ENCODE measurements around the gene SPEN. TPM values are rescaled to one million over a fixed set of nuclear protein-coding genes. Genes with fewer than 3 reads are reported as not detected.

Gene SPEN
- total and polyA plus RNA-seq, 4 donors = 10.7 to 82.3 (median 36.8) TPM

GRCh38 chr1:15972409-15972808 is 124.9 kb downstream of the SPEN start:
- 90 to 92% methylated on average over 1 of the region's 1 CpG for WGBS, 2 donors
- Histone ChIP-seq H3K36me3 (ENCODE audit: control insufficient read depth in 4 of 4, insufficient read depth in 4 of 4, low read length in 4 of 4) (peaks cover 2 to 30% (median 21%) of the 10 kb centered on the region in 4 donors), H3K27me3 (ENCODE audit: control insufficient read depth in 3 of 3, insufficient read depth in 3 of 3, low read length in 2 of 3) (no peaks in the 10 kb centered on the region), H3K4me3 (no peak overlapping the region), H3K4me1 (ENCODE audit: control insufficient read depth in 5 of 5, insufficient read depth in 5 of 5, low read length in 5 of 5) (peaks cover 0 to 7% (median 4%) of the 10 kb centered on the region in 5 donors), H3K9ac (ENCODE audit: insufficient read depth in 1 of 2, low read length in 2 of 2) (no peak overlapping the region), H3K9me3 (ENCODE audit: control insufficient read depth in 4 of 4, insufficient read depth in 3 of 4, low read length in 3 of 4) (peaks cover 0 to 4% (median 0%) of the 10 kb centered on the region in 4 donors), H3K27ac (ENCODE audit: low read depth in 1 of 2, low read length in 1 of 2) (no peak overlapping the region)
- TF ChIP-seq CTCF (IDR thresholded peaks at IDR 0.05; ENCODE audit: control extremely low read depth, extremely low read depth) = no peak
- DNase-seq (no peak), ATAC-seq (ENCODE audit: insufficient read depth, low FRiP score) (no peak)

GRCh38 chr1:15973772-15974171 is 126.3 kb downstream of the SPEN start:
- Histone ChIP-seq H3K4me1 (ENCODE audit: control insufficient read depth in 5 of 5, insufficient read depth in 5 of 5, low read length in 5 of 5) (peaks cover 0 to 7% (median 3%) of the 10 kb centered on the region in 5 donors), H3K27ac (ENCODE audit: low read depth in 1 of 2, low read length in 1 of 2) (no peak overlapping the region), H3K27me3 (ENCODE audit: control insufficient read depth in 3 of 3, insufficient read depth in 3 of 3, low read length in 2 of 3) (no peaks in the 10 kb centered on the region), H3K9me3 (ENCODE audit: control insufficient read depth in 4 of 4, insufficient read depth in 3 of 4, low read length in 3 of 4) (peaks cover 0 to 4% (median 0%) of the 10 kb centered on the region in 4 donors), H3K4me3 (no peak overlapping the region), H3K36me3 (ENCODE audit: control insufficient read depth in 4 of 4, insufficient read depth in 4 of 4, low read length in 4 of 4) (peaks cover 2 to 26% (median 17%) of the 10 kb centered on the region in 4 donors), H3K9ac (ENCODE audit: insufficient read depth in 1 of 2, low read length in 2 of 2) (no peak overlapping the region)
- DNase-seq = no peak
- 93 to 94% methylated on average over 4 of the region's 4 CpGs for WGBS, 2 donors
- ATAC-seq (ENCODE audit: insufficient read depth, low FRiP score) = no peak
- no peak for TF ChIP-seq CTCF (IDR thresholded peaks at IDR 0.05; ENCODE audit: control extremely low read depth, extremely low read depth)

- H3K27ac ChIP-seq (ENCODE audit: low read depth in 1 of 2, low read length in 1 of 2) = no peak overlapping the region
- 48 to 69% methylated on average over 9 of the region's 9 CpGs for WGBS, 2 donors
- no peak for TF ChIP-seq CTCF (IDR thresholded peaks at IDR 0.05; ENCODE audit: control extremely low read depth, extremely low read depth)
These were observed 127.3 kb downstream of the SPEN start for GRCh38 chr1:15974855-15975254.

GRCh38 chr1:15975358-15975804 is 127.9 kb downstream of the SPEN start:
- H3K9me3 ChIP-seq (ENCODE audit: control insufficient read depth in 4 of 4, insufficient read depth in 3 of 4, low read length in 3 of 4) = peaks cover 0 to 4% (median 0%) of the 10 kb centered on the region in 4 donors
- no peak for TF ChIP-seq CTCF (IDR thresholded peaks at IDR 0.05; ENCODE audit: control extremely low read depth, extremely low read depth)
- peaks cover 0 to 7% (median 3%) of the 10 kb centered on the region in 5 donors for H3K4me1 ChIP-seq (ENCODE audit: control insufficient read depth in 5 of 5, insufficient read depth in 5 of 5, low read length in 5 of 5)
- DNase-seq (peak in 1 of 3 donors; percentile 46), ATAC-seq (ENCODE audit: insufficient read depth, low FRiP score) (peak; percentile 46)
- H3K36me3 ChIP-seq (ENCODE audit: control insufficient read depth in 4 of 4, insufficient read depth in 4 of 4, low read length in 4 of 4) = peaks cover 2 to 15% (median 11%) of the 10 kb centered on the region in 4 donors
- H3K4me3 ChIP-seq = peak overlapping the region; percentile 99
- 1% methylated on average over 31 to 47 of the region's 47 CpGs for WGBS, 2 donors
- peak overlapping the region; percentile 36 to 46 for H3K9ac ChIP-seq (ENCODE audit: insufficient read depth in 1 of 2, low read length in 2 of 2)
- no peaks in the 10 kb centered on the region for H3K27me3 ChIP-seq (ENCODE audit: control insufficient read depth in 3 of 3, insufficient read depth in 3 of 3, low read length in 2 of 3)
- peak overlapping the region; percentile 37 to 85 for H3K27ac ChIP-seq (ENCODE audit: low read depth in 1 of 2, low read length in 1 of 2)

More at GRCh38 chr1:15974855-15975254, 127.3 kb downstream of the SPEN start:
- H3K4me1 ChIP-seq (ENCODE audit: control insufficient read depth in 5 of 5, insufficient read depth in 5 of 5, low read length in 5 of 5) = peaks cover 0 to 7% (median 3%) of the 10 kb centered on the region in 5 donors
- H3K9me3 ChIP-seq (ENCODE audit: control insufficient read depth in 4 of 4, insufficient read depth in 3 of 4, low read length in 3 of 4) = peaks cover 0 to 4% (median 0%) of the 10 kb centered on the region in 4 donors
- H3K9ac ChIP-seq (ENCODE audit: insufficient read depth in 1 of 2, low read length in 2 of 2) = peak overlapping the region; percentile 21 to 36
- no peaks in the 10 kb centered on the region for H3K27me3 ChIP-seq (ENCODE audit: control insufficient read depth in 3 of 3, insufficient read depth in 3 of 3, low read length in 2 of 3)
- DNase-seq (no peak), ATAC-seq (ENCODE audit: insufficient read depth, low FRiP score) (no peak)
- no peak overlapping the region for H3K4me3 ChIP-seq
- H3K36me3 ChIP-seq (ENCODE audit: control insufficient read depth in 4 of 4, insufficient read depth in 4 of 4, low read length in 4 of 4) = peaks cover 2 to 17% (median 11%) of the 10 kb centered on the region in 4 donors

Data from lung (tissue), 12 donors.